GM13977 (cell line): ENCODE measurements around the gene TLK2.

Source experiments
- DNase-seq: peaks from one replicate; pipeline ENCODE4 v3.0.0; 2012; ENCODE audit warnings: low spot score
- in situ Hi-C: fragments of 300-500 bp; cut with MboI; formaldehyde crosslinking; loops from one replicate; pipeline ENCODE4 v1.12.0; 2022; ENCODE audit warnings: low sequenced_read_pairs, low pct_unique_long_range_greater_than_20kb, mixed read lengths, inconsistent platforms; ENCODE audit not compliant: unreplicated experiment
- TF ChIP-seq, protein P1 (sequence below): IDR thresholded peaks from 2 replicates; pipeline ENCODE4 v1.5.1; 2012; ENCODE audit warnings: mild to moderate bottlenecking, control low read depth; ENCODE audit not compliant: insufficient read depth; ENCODE audit errors: extremely low read depth, missing control alignments

Gene TLK2

DNA sequence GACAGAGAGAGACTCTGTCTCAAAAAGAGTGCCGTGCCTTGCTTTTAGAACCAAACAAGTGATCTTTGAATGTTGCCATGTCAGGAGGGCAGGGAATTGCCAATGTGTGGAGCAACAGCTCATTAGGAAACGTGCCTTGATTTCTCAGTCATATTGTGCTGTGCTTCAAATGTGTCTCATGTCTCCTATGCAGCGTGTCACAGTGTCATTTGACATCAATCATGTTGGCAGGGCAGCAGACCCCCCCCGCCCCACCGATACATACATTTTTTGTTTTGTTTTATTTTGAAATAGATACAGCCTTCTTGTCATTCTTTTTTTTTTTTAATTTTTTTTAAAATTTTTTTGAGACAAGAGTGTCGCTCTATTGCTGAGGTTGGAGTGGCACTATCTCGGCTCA lies 170.9 kb downstream of the TLK2 start:
- TF ChIP-seq, protein P1, sequence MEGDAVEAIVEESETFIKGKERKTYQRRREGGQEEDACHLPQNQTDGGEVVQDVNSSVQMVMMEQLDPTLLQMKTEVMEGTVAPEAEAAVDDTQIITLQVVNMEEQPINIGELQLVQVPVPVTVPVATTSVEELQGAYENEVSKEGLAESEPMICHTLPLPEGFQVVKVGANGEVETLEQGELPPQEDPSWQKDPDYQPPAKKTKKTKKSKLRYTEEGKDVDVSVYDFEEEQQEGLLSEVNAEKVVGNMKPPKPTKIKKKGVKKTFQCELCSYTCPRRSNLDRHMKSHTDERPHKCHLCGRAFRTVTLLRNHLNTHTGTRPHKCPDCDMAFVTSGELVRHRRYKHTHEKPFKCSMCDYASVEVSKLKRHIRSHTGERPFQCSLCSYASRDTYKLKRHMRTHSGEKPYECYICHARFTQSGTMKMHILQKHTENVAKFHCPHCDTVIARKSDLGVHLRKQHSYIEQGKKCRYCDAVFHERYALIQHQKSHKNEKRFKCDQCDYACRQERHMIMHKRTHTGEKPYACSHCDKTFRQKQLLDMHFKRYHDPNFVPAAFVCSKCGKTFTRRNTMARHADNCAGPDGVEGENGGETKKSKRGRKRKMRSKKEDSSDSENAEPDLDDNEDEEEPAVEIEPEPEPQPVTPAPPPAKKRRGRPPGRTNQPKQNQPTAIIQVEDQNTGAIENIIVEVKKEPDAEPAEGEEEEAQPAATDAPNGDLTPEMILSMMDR, result no peak
- in situ Hi-C loops, result no loop called here
- no peak for DNase-seq

DNA sequence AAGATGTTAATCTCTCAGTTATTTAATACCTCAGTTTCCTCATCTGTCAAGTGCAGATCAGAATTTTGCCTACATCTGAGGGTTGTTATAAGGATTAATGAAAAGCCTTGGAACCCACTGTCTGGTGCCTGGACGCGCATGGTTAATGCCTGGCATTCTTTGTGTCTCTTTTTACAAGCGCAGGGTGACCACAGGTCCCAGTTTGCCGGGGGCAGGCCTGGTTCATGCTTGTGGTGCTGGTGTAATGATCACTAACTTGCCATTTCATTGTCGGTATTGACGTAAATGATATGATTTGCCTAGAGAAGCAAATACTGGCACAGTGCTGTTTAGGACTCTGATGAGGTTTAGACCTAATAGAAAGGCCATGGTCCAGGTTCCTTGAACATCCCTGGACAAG lies 172.0 kb downstream of the TLK2 start:
- TF ChIP-seq, protein P1, result no peak
- no peak for DNase-seq
- in situ Hi-C loops, result no loop called here

DNA sequence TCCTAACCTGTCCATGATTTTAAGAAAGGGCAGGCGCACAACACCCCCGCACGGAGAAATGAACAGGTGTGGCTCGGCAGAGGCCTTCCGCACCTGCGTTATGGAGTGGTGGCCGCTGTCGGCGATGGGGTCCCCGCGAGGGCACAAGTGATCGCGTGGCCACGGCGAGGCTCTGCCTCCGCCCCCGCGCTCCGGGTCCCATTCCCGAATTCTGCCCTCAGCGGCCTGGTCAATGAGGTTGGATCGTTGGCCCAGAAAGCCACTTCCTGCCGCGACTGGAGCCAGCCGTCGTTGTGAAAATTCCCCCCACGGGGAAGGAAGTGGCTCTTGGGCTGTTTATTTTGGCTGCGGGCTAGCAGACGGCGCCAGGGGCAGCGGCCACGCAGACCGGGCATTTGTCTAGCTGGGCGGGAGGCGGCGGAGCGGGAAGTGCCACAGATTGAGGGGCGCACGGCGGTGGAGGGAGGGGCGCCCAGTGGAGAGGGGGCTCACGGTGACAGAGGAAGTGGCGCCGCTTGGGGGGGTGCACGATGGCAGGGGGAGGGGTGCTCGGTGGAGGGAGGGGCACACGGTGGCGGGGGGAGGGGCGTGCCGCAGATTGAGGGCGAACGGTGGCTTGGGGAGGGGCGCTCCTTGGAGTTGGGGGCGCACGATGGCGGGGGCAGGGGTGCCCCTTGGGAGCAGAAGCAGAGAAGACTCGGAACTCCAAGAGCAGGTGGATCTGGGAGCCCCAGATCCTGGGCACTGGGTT lies 173.8 kb downstream of the TLK2 start:
- TF ChIP-seq, protein P1, result no peak
- peak; percentile 46 for DNase-seq
- in situ Hi-C loops, result no loop called here

DNA sequence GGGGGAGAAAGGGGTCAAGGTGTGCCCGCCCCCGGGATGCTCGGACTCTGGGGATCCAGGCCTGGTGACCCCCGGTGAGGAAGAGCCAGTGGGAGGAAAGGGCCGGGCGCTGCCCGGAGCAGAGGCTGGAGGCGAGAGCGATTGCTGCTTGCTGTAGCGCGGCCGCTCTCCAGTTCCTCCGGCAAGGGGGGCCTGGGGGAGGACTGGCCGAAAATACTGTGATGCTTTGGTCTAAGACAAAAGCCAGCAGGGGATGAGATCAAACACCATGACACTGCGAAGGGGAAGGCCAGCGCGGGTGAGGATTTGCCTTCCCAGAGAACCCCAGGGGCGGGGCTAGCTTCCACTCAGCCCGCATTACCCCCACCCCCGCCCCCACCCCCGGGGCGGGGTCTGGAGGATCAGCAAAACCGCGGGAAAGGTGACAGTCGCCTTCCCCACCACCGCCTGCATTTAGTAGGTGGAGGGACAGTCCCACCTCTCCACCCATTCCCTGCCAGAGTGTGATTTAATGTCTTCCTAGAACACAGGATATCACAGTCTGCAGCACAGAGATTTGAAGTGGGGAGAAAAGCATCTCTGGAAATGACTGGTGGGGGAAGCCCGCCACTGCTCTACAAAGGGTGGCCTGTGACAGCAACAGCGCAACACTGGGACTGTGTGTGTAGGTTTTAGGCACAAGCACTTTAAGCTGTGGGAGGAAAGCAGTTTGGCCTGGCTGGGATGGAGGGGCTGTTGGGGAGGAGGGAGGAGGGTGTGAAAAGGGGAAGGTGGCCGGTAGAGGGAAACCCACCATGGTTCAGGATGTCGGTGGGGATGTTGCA lies 174.6 kb downstream of the TLK2 start:
- peak; percentile 89 for DNase-seq
- TF ChIP-seq, protein P1, result no peak
- in situ Hi-C loops, result no loop called here

DNA sequence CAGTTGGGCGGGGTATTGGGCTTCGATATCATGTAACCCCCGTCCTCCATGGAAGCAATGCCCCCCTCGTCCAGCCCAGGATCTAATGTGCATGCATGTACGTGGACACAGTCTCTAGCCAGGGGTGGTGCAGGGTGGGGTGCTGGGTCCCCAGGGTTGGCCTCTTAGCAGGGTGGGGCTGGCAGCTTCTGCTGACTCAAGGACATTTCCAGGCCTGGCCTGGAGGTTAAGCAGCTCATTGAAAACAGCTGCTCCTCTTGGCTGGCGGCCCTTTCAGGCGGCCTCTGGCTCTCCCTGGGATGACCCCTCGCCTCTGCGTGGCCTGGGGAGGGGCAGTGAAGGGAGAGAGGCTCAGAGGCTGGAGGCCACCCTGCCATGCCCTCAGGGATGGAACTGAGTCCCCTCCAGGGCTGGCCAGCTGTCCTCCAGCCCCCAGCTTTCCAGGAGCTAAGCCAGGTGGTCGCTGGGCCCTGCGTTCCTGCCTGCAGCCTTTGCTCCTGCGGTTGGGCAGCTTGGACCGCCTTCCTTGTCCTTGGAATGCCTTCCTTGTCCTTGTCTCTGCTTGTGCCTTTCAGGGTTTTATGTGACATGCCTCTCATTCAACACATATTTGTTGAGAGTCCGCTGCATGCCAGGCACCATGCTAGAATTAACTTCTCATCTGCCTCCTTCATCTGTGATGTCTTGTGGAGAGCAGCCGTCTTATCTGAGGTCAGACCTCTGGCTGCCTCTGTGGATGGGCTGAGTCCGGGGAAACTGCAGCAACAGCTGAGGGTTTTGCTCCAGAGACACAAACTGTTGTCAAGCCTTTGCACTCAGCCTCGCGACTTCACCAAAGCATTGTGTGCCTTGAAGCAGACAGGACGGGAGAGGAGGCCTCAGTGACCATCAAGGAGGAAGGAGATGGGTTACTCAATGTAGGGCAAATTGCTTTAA lies 175.5 kb downstream of the TLK2 start:
- in situ Hi-C loops, result no loop called here
- no peak for DNase-seq
- TF ChIP-seq, protein P1, result no peak

DNA sequence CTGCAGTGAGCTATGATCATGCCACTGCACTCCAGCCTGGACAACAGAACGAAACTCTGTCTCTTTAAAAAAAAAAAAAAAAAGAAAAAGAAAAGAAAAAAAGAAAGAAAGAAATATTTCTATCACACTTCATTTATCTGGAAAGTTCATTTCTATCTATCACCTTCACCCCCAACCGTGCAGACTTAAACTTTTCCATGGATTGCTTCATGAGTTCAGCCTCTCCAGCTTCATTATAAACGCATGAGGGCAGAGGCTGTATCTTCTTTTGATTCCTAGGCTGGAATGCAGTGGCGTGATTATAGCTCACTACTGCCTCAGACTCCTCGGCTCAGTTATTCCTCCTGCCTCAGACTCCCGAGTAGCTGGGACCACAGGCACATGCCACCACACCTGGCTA lies 177.0 kb downstream of the TLK2 start:
- in situ Hi-C loops, result no loop called here
- TF ChIP-seq, protein P1, result no peak
- DNase-seq, result no peak
